Nephron (organoid): ENCODE measurements around the gene NOS1.
"Not testable (repeated sequence)": the region's sequence is repeated elsewhere in the genome, so short reads cannot be mapped to it uniquely, and the experiment has no call there.

ENCODE experiments used
- H3K27ac Mint-ChIP-seq, 3 experiments: 2 replicates each; pipeline ENCODE4 v1.8.0; 2020; ENCODE audit warnings: mixed read lengths in 3 of 3, mild to moderate bottlenecking in 2 of 3, moderate library complexity in 1 of 3
- H3K27me3 Mint-ChIP-seq: 2 replicates; pipeline ENCODE4 v1.8.0; 2021; ENCODE audit warnings: low read depth, mild to moderate bottlenecking, moderate library complexity, mixed read lengths
- H3K36me3 Mint-ChIP-seq: 2 replicates; pipeline ENCODE4 v1.8.0; 2020; ENCODE audit warnings: low read depth, mixed read lengths
- H3K4me1 Mint-ChIP-seq: 2 replicates; pipeline ENCODE4 v1.8.0; 2020; ENCODE audit warnings: mixed read lengths
- H3K4me3 Mint-ChIP-seq, 3 experiments: 2 replicates each; pipeline ENCODE4 v1.8.0; 2020; ENCODE audit warnings: mild to moderate bottlenecking in 3 of 3, mixed read lengths in 3 of 3, moderate library complexity in 2 of 3
- H3K9me3 Mint-ChIP-seq: 2 replicates; pipeline ENCODE4 v1.8.0; 2020; ENCODE audit warnings: mixed read lengths
- TF ChIP-seq, protein P1 (sequence below), 3 experiments: fragments of 200-600 bp; sonication (generic); IDR thresholded peaks; one replicate each; pipeline ENCODE4 v1.5.0; 2021; ENCODE audit warnings: antibody characterized with exemption in 3 of 3; ENCODE audit not compliant: unreplicated experiment in 3 of 3

Gene NOS1

DNA sequence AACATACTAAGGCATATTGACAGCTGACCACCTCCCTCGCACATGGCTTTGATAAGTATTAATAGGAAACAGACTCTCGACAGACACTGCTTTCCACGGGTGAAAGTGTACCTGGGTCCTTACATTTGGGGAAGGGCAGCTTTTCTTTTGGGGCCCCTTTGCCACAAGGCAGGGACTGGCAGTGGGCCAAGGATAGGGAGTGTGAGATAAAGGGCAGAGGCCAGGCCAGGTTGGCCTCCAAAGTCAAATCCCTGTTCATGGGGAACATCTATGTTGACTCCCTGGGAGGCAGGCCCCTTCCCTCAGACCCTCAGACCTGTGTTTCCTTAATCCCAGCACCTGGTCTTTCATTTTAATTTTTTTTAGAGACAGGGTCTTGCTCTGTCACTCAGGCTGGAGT lies 151.8 kb downstream of the NOS1 start:
- no peak overlapping the region for H3K27ac Mint-ChIP-seq
- peaks cover 55% of the 10 kb centered on the region for H3K27me3 Mint-ChIP-seq

GRCh38 chr12:117208811-117209455 lies 152.5 kb downstream of the NOS1 start:
- Mint-ChIP-seq H3K36me3 (no peaks in the 10 kb centered on the region), H3K27ac (no peak overlapping the region), H3K9me3 (no peaks in the 10 kb centered on the region), H3K4me3 (no peak overlapping the region), H3K27me3 (peaks cover 48% of the 10 kb centered on the region), H3K4me1 (no peaks in the 10 kb centered on the region)
- TF ChIP-seq, protein P1, sequence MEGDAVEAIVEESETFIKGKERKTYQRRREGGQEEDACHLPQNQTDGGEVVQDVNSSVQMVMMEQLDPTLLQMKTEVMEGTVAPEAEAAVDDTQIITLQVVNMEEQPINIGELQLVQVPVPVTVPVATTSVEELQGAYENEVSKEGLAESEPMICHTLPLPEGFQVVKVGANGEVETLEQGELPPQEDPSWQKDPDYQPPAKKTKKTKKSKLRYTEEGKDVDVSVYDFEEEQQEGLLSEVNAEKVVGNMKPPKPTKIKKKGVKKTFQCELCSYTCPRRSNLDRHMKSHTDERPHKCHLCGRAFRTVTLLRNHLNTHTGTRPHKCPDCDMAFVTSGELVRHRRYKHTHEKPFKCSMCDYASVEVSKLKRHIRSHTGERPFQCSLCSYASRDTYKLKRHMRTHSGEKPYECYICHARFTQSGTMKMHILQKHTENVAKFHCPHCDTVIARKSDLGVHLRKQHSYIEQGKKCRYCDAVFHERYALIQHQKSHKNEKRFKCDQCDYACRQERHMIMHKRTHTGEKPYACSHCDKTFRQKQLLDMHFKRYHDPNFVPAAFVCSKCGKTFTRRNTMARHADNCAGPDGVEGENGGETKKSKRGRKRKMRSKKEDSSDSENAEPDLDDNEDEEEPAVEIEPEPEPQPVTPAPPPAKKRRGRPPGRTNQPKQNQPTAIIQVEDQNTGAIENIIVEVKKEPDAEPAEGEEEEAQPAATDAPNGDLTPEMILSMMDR (IDR thresholded peaks at IDR 0.05; ENCODE audit: unreplicated experiment in 3 of 3): no peak

More for the DNA sequence above, 151.8 kb downstream of the NOS1 start:
- Mint-ChIP-seq H3K9me3 (no peaks in the 10 kb centered on the region), H3K36me3 (no peaks in the 10 kb centered on the region), H3K4me1 (no peaks in the 10 kb centered on the region), H3K4me3 (no peak overlapping the region)
- TF ChIP-seq, protein P1 (IDR thresholded peaks at IDR 0.05; ENCODE audit: unreplicated experiment in 3 of 3): no peak

GRCh38 chr12:117208206-117208605 lies 153.2 kb downstream of the NOS1 start:
- TF ChIP-seq, protein P1 (IDR thresholded peaks at IDR 0.05; ENCODE audit: unreplicated experiment in 3 of 3): no peak
- Mint-ChIP-seq H3K9me3 (no peaks in the 10 kb centered on the region), H3K36me3 (no peaks in the 10 kb centered on the region), H3K27ac (no peak overlapping the region), H3K4me3 (no peak overlapping the region), H3K4me1 (no peaks in the 10 kb centered on the region), H3K27me3 (peaks cover 45% of the 10 kb centered on the region)

GRCh38 chr12:117207675-117208074 lies 153.8 kb downstream of the NOS1 start:
- Mint-ChIP-seq H3K27me3 (peaks cover 41% of the 10 kb centered on the region), H3K4me3 (no peak overlapping the region), H3K9me3 (no peaks in the 10 kb centered on the region), H3K27ac (no peak overlapping the region), H3K36me3 (no peaks in the 10 kb centered on the region), H3K4me1 (no peaks in the 10 kb centered on the region)
- TF ChIP-seq, protein P1 (IDR thresholded peaks at IDR 0.05; ENCODE audit: unreplicated experiment in 3 of 3): no peak

DNA sequence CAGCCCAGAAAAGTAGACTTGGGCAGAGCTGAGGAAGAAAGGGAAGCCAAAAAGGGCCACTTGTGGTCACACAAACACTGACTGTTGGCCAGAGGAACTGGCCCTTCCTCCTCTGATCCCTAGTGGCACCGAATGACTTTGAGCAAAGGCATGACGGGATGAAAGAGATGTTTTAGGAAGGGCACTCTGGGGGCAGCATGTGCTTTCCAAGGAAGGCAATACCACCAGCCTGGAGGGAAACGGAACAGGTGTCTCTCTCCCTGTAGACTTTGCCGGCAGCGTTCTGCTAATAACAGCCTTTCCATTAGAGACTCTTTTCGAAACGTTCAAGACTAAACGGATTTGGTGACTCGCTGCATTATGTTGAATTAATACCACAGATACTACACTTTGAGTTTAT lies 158.9 kb downstream of the NOS1 start:
- Mint-ChIP-seq H3K27ac (no peak overlapping the region), H3K4me3 (no peak overlapping the region), H3K4me1 (no peaks in the 10 kb centered on the region), H3K27me3 (peaks cover 21% of the 10 kb centered on the region), H3K36me3 (no peaks in the 10 kb centered on the region), H3K9me3 (no peaks in the 10 kb centered on the region)
- TF ChIP-seq, protein P1 (IDR thresholded peaks at IDR 0.05; ENCODE audit: unreplicated experiment in 3 of 3): no peak

GRCh38 chr12:117202033-117202432 lies 159.4 kb downstream of the NOS1 start:
- Mint-ChIP-seq H3K27ac (no peak overlapping the region), H3K4me1 (no peaks in the 10 kb centered on the region), H3K4me3 (no peak overlapping the region), H3K9me3 (no peaks in the 10 kb centered on the region), H3K27me3 (peaks cover 22% of the 10 kb centered on the region), H3K36me3 (no peaks in the 10 kb centered on the region)
- TF ChIP-seq, protein P1 (IDR thresholded peaks at IDR 0.05; ENCODE audit: unreplicated experiment in 3 of 3): no peak

GRCh38 chr12:117199956-117200744 lies 161.3 kb downstream of the NOS1 start:
- not testable (repeated sequence) for H3K4me3 Mint-ChIP-seq, H3K4me1 Mint-ChIP-seq, H3K27ac Mint-ChIP-seq, H3K36me3 Mint-ChIP-seq, H3K9me3 Mint-ChIP-seq
- peaks cover 22% of the 10 kb centered on the region for H3K27me3 Mint-ChIP-seq

DNA sequence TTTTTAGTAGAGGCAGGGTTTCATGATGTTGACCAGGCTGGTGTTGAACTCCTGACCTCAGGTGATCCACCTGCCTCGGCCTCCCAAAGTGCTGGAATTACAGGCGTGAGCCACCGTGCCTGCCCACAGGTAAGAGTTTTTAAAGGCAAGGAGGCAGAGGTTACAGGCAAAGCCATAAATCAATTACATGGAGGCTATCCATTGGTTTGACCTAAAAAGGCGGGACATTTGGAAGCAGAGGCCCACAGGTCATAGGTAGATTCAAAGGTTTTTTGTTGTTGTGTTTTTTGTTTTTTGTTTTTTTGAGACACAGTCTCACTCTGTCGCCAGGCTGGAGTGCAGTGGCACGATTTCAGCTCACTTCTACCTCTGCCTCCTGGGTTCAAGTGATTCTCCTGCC lies 165.1 kb downstream of the NOS1 start:
- H3K27ac Mint-ChIP-seq, H3K4me3 Mint-ChIP-seq, H3K4me1 Mint-ChIP-seq, H3K36me3 Mint-ChIP-seq, H3K9me3 Mint-ChIP-seq: not testable (repeated sequence)
- peaks cover 27% of the 10 kb centered on the region for H3K27me3 Mint-ChIP-seq
